ENCODE results near the gene FANCL. TPM values are rescaled to one million over a fixed set of nuclear protein-coding genes. Genes with fewer than 3 reads are reported as not detected.

Gene FANCL
- total RNA-seq, 1 experiment from 2014 or later = 34.3 TPM

- no peaks in the 10 kb centered on the region for H3K36me3 ChIP-seq (ENCODE audit: control insufficient read depth, insufficient read depth, low read length)
- intact Hi-C loops (cut with micrococcal nuclease; ENCODE audit: unreplicated experiment) = no loop called here
- Mint-ChIP-seq H3K4me3 (ENCODE audit: unreplicated experiment) (peak overlapping the region; percentile 99), H3K4me1 (ENCODE audit: low read depth, unreplicated experiment) (no peaks in the 10 kb centered on the region), H3K36me3 (ENCODE audit: insufficient read depth, unreplicated experiment) (peaks cover 9% of the 10 kb centered on the region), H3K27me3 (ENCODE audit: insufficient read depth, unreplicated experiment) (peaks cover 1% of the 10 kb centered on the region), H3K27ac (ENCODE audit: unreplicated experiment) (no peak overlapping the region), H3K9me3 (ENCODE audit: unreplicated experiment) (peaks cover 14% of the 10 kb centered on the region)
- H3K27me3 ChIP-seq (replicated peaks; ENCODE audit: control insufficient read depth, insufficient read depth, low read length) = no peaks in the 10 kb centered on the region
- CTCF ChIA-PET = no interaction called here
- H3K9me3 ChIP-seq = no peaks in the 10 kb centered on the region
- peaks cover 8% of the 10 kb centered on the region for H3K4me1 ChIP-seq
- no peak for DNase-seq
- POLR2A ChIA-PET = no interaction called here
- TF ChIP-seq, protein P1, sequence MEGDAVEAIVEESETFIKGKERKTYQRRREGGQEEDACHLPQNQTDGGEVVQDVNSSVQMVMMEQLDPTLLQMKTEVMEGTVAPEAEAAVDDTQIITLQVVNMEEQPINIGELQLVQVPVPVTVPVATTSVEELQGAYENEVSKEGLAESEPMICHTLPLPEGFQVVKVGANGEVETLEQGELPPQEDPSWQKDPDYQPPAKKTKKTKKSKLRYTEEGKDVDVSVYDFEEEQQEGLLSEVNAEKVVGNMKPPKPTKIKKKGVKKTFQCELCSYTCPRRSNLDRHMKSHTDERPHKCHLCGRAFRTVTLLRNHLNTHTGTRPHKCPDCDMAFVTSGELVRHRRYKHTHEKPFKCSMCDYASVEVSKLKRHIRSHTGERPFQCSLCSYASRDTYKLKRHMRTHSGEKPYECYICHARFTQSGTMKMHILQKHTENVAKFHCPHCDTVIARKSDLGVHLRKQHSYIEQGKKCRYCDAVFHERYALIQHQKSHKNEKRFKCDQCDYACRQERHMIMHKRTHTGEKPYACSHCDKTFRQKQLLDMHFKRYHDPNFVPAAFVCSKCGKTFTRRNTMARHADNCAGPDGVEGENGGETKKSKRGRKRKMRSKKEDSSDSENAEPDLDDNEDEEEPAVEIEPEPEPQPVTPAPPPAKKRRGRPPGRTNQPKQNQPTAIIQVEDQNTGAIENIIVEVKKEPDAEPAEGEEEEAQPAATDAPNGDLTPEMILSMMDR (IDR thresholded peaks at IDR 0.05; ENCODE audit: insufficient read depth in 1 of 2, low read depth in 1 of 2, low read length in 1 of 2, severe bottlenecking in 1 of 2, unreplicated experiment in 1 of 2) = no peak
- no peak overlapping the region for H3K4me3 ChIP-seq (ENCODE audit: low read depth, low read length)
- BruUV-seq (replicated peaks) = no TSS peak
These were observed 1.7 kb downstream of the FANCL start for GRCh38 chr2:58239243-58239925.

GRCh38 chr2:58237741-58238140 is 3.4 kb downstream of the FANCL start:
- no peak overlapping the region for H3K27ac Mint-ChIP-seq (ENCODE audit: unreplicated experiment)
- intact Hi-C loops (cut with micrococcal nuclease; ENCODE audit: unreplicated experiment) = no loop called here
- TF ChIP-seq, protein P1 (IDR thresholded peaks at IDR 0.05; ENCODE audit: insufficient read depth in 1 of 2, low read depth in 1 of 2, low read length in 1 of 2, severe bottlenecking in 1 of 2, unreplicated experiment in 1 of 2) = no peak
- H3K4me1 Mint-ChIP-seq (ENCODE audit: low read depth, unreplicated experiment) = peaks cover 8% of the 10 kb centered on the region
- H3K9me3 Mint-ChIP-seq (ENCODE audit: unreplicated experiment) = peaks cover 14% of the 10 kb centered on the region
- no peak overlapping the region for H3K4me3 ChIP-seq (ENCODE audit: low read depth, low read length)
- H3K4me3 Mint-ChIP-seq (ENCODE audit: unreplicated experiment) = no peak overlapping the region
- no peaks in the 10 kb centered on the region for H3K9me3 ChIP-seq
- H3K27me3 ChIP-seq (replicated peaks; ENCODE audit: control insufficient read depth, insufficient read depth, low read length) = no peaks in the 10 kb centered on the region
- peaks cover 8% of the 10 kb centered on the region for H3K4me1 ChIP-seq
- CTCF ChIA-PET = no interaction called here
- H3K36me3 ChIP-seq (ENCODE audit: control insufficient read depth, insufficient read depth, low read length) = no peaks in the 10 kb centered on the region
- POLR2A ChIA-PET = no interaction called here
- BruUV-seq (replicated peaks) = no TSS peak
- DNase-seq = no peak
- H3K36me3 Mint-ChIP-seq (ENCODE audit: insufficient read depth, unreplicated experiment) = peaks cover 9% of the 10 kb centered on the region
- H3K27me3 Mint-ChIP-seq (ENCODE audit: insufficient read depth, unreplicated experiment) = no peaks in the 10 kb centered on the region

DNA sequence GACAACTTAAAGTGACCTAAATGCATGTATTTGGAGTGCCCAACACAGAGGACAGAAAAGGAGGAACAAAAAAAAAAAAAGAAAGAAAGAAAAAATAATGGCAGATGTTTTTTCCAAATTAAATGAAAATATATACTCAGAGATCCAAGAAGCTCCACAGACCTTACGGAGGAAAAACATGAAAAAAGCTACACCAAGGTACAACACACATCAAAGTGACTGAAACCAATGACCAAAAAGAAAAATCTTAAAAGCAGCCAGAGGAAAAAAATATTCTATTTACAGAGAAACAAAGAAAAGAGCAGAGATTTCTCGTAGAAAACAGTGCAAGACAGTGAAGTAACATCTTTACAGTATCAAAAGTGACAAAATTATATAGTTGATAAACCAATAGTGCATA is 5.1 kb downstream of the FANCL start:
- CTCF ChIA-PET = no interaction called here
- H3K4me1 Mint-ChIP-seq (ENCODE audit: low read depth, unreplicated experiment) = peaks cover 8% of the 10 kb centered on the region
- peaks cover 14% of the 10 kb centered on the region for H3K9me3 Mint-ChIP-seq (ENCODE audit: unreplicated experiment)
- Histone ChIP-seq H3K9me3 (no peaks in the 10 kb centered on the region), H3K27me3 (replicated peaks; ENCODE audit: control insufficient read depth, insufficient read depth, low read length) (no peaks in the 10 kb centered on the region), H3K4me1 (peaks cover 11% of the 10 kb centered on the region), H3K36me3 (ENCODE audit: control insufficient read depth, insufficient read depth, low read length) (no peaks in the 10 kb centered on the region), H3K4me3 (ENCODE audit: low read depth, low read length) (no peak overlapping the region)
- H3K36me3 Mint-ChIP-seq (ENCODE audit: insufficient read depth, unreplicated experiment) = peaks cover 4% of the 10 kb centered on the region
- no peak overlapping the region for H3K4me3 Mint-ChIP-seq (ENCODE audit: unreplicated experiment)
- no peak overlapping the region for H3K27ac Mint-ChIP-seq (ENCODE audit: unreplicated experiment)
- TF ChIP-seq, protein P1 (IDR thresholded peaks at IDR 0.05; ENCODE audit: insufficient read depth in 1 of 2, low read depth in 1 of 2, low read length in 1 of 2, severe bottlenecking in 1 of 2, unreplicated experiment in 1 of 2) = no peak
- intact Hi-C loops (cut with micrococcal nuclease; ENCODE audit: unreplicated experiment) = no loop called here
- no peak for DNase-seq
- H3K27me3 Mint-ChIP-seq (ENCODE audit: insufficient read depth, unreplicated experiment) = no peaks in the 10 kb centered on the region
- POLR2A ChIA-PET = no interaction called here
- no TSS peak for BruUV-seq (replicated peaks)

All from Caco-2 (cell line).